ENCODE data around the gene HCRTR2. TPM values are rescaled to one million over a fixed set of nuclear protein-coding genes. Genes with fewer than 3 reads are reported as not detected.

The HCRTR2 gene
- total RNA-seq (not detected), polyA plus RNA-seq (ENCODE audit: insufficient read length in 6 of 6) (under 1 TPM in 3 of 6 donors, not detected in 3; 0.09 to 0.13 (median 0.10) TPM)
- long read RNA-seq, donor 1: 0 reads
- long read RNA-seq, donor 2: 0 reads
- long read RNA-seq, donor 3: 0 reads
- long read RNA-seq, donor 4: 0 reads
- long read RNA-seq, donor 5: 0 reads
- long read RNA-seq, donor 6: 0 reads
- long read RNA-seq, donor 7: 0 reads
- long read RNA-seq, donor 8: 0 reads
- long read RNA-seq, donor 9: 0 reads
- long read RNA-seq, donor 10: 0 reads
- long read RNA-seq, donor 11, partial matches to known transcripts: 0 of 4 reads
- long read RNA-seq, donor 11, other reads (novel, unspliced or antisense): 0 of 4 reads
- long read RNA-seq, donor 12: 0 reads

GRCh38 chr6:55174211-55175026 is at the start of gene HCRTR2:
TSS of gene HCRTR2 (plus strand) at chr6:55174515. CDS start at chr6:55174588, 73 bp downstream.
- Histone ChIP-seq H3K9me3 (no peaks in the 10 kb centered on the region), H3K27me3 (peaks cover 11 to 40% of the 10 kb centered on the region in 2 donors), H3K4me1 (no peaks in the 10 kb centered on the region), H3K36me3 (no peaks in the 10 kb centered on the region), H3K27ac (no peak within 1 kb of the TSS), H3K4me3 (no peak within 1 kb of the TSS)
- no peak for ATAC-seq
- TF ChIP-seq CTCF (IDR thresholded peaks at IDR 0.05): no peak
- DNase-seq: no peak
- intact Hi-C loops (cut with DNase I): no loop called here

- Histone ChIP-seq H3K27ac (no peak overlapping the region), H3K4me1 (no peaks in the 10 kb centered on the region), H3K36me3 (no peaks in the 10 kb centered on the region), H3K27me3 (no peaks in the 10 kb centered on the region), H3K4me3 (no peak overlapping the region), H3K9me3 (peaks cover 0 to 14% of the 10 kb centered on the region in 2 donors)
- intact Hi-C loops (cut with DNase I): no loop called here
- no peak for ATAC-seq
- no peak for DNase-seq
- TF ChIP-seq CTCF (IDR thresholded peaks at IDR 0.05): no peak
Observed at GRCh38 chr6:55130806-55131324, 43.5 kb upstream of the HCRTR2 start.

- peak; percentile 66 for ATAC-seq
- intact Hi-C loops (cut with DNase I): no loop called here
- H3K9me3 ChIP-seq: peaks cover 0 to 8% of the 10 kb centered on the region in 2 donors
Observed at GRCh38 chr6:55131616-55132015, 42.7 kb upstream of the HCRTR2 start.

GRCh38 chr6:55136916-55137315 is 37.4 kb upstream of the HCRTR2 start:
- no peak overlapping the region for H3K27ac ChIP-seq
- no peak for DNase-seq
- no peak for TF ChIP-seq CTCF (IDR thresholded peaks at IDR 0.05)
- H3K4me3 ChIP-seq: no peak overlapping the region
- no peaks in the 10 kb centered on the region for H3K9me3 ChIP-seq
- intact Hi-C loops (cut with DNase I): no loop called here
- H3K27me3 ChIP-seq: no peaks in the 10 kb centered on the region
- no peak for ATAC-seq
- H3K36me3 ChIP-seq: no peaks in the 10 kb centered on the region
- H3K4me1 ChIP-seq: no peaks in the 10 kb centered on the region

More at GRCh38 chr6:55131616-55132015, 42.7 kb upstream of the HCRTR2 start:
- no peaks in the 10 kb centered on the region for H3K27me3 ChIP-seq
- no peaks in the 10 kb centered on the region for H3K36me3 ChIP-seq
- H3K27ac ChIP-seq: no peak overlapping the region
- no peaks in the 10 kb centered on the region for H3K4me1 ChIP-seq
- H3K4me3 ChIP-seq: no peak overlapping the region
- no peak for DNase-seq
- no peak for TF ChIP-seq CTCF (IDR thresholded peaks at IDR 0.05)

All from left lung (tissue), 14 donors.